OCI-LY3 (cell line): ENCODE measurements around the gene SESN3.

Experiments used
- H2AFZ ChIP-seq: fragments of 200-600, 300-600 bp; shearing (Covaris generic); 2 replicates; pipeline ENCODE4 v1.6.0; 2014; ENCODE audit warnings: antibody characterized with exemption, low read depth, low read length
- H3K27ac ChIP-seq: fragments of 200-600, 300-600 bp; sonication (generic); 2 replicates; pipeline ENCODE4 v1.5.1; 2014; ENCODE audit warnings: mild to moderate bottlenecking, low read length, moderate library complexity, mixed read lengths
- H3K27me3 ChIP-seq: fragments of 200-600, 300-600 bp; sonication (generic); 2 replicates; pipeline ENCODE4 v1.6.1; 2014; ENCODE audit warnings: low read depth, low read length, mixed read lengths
- H3K36me3 ChIP-seq: fragments of 200-600, 300-600 bp; sonication (generic); replicated peaks from 2 replicates; pipeline ENCODE3; 2014; ENCODE audit warnings: low read depth, low read length, mixed read lengths
- H3K4me1 ChIP-seq: fragments of 300-600, 200-600 bp; sonication (generic); 2 replicates; pipeline ENCODE4 v1.6.1; 2014; ENCODE audit warnings: low read length, mixed read lengths
- H3K4me2 ChIP-seq: fragments of 200-600, 300-600 bp; sonication (generic); 2 replicates; pipeline ENCODE4 v1.6.1; 2014; ENCODE audit warnings: low read length, mixed read lengths
- H3K4me3 ChIP-seq: fragments of 300-600, 200-600 bp; sonication (generic); 2 replicates; pipeline ENCODE4 v1.5.1; 2014; ENCODE audit warnings: antibody characterized with exemption, mild to moderate bottlenecking, low read length, moderate library complexity
- H3K79me2 ChIP-seq: fragments of 300-600, 200-600 bp; shearing (Covaris generic); 2 replicates; pipeline ENCODE4 v1.6.1; 2014; ENCODE audit warnings: mild to moderate bottlenecking, low read length, mixed read lengths
- H3K9ac ChIP-seq: fragments of 300-600, 200-600 bp; shearing (Covaris generic); 2 replicates; pipeline ENCODE4 v1.6.0; 2014; ENCODE audit warnings: mild to moderate bottlenecking, low read length, moderate library complexity
- H3K9me3 ChIP-seq: fragments of 200-600, 300-600 bp; shearing (Covaris generic); 2 replicates; pipeline ENCODE4 v1.6.1; 2014; ENCODE audit warnings: low read length, mixed read lengths; ENCODE audit not compliant: insufficient read depth
- H4K20me1 ChIP-seq: fragments of 200-600, 300-600 bp; sonication (generic); 2 replicates; pipeline ENCODE4 v1.6.1; 2016; ENCODE audit warnings: low read length, mixed read lengths; ENCODE audit not compliant: insufficient read depth
- EZH2phosphoT487 ChIP-seq: fragments of 200-600 bp; shearing (Covaris generic); IDR thresholded peaks from 2 replicates; pipeline ENCODE4 v1.6.1; 2018; ENCODE audit warnings: antibody characterized with exemption, mixed run types, low read depth
- TF ChIP-seq, protein P1 (sequence below): fragments of 200-600, 300-600 bp; sonication (generic); IDR thresholded peaks from 2 replicates; pipeline ENCODE4 v1.5.1; 2014; ENCODE audit warnings: antibody characterized with exemption, low read length, low read depth

The SESN3 gene

DNA sequence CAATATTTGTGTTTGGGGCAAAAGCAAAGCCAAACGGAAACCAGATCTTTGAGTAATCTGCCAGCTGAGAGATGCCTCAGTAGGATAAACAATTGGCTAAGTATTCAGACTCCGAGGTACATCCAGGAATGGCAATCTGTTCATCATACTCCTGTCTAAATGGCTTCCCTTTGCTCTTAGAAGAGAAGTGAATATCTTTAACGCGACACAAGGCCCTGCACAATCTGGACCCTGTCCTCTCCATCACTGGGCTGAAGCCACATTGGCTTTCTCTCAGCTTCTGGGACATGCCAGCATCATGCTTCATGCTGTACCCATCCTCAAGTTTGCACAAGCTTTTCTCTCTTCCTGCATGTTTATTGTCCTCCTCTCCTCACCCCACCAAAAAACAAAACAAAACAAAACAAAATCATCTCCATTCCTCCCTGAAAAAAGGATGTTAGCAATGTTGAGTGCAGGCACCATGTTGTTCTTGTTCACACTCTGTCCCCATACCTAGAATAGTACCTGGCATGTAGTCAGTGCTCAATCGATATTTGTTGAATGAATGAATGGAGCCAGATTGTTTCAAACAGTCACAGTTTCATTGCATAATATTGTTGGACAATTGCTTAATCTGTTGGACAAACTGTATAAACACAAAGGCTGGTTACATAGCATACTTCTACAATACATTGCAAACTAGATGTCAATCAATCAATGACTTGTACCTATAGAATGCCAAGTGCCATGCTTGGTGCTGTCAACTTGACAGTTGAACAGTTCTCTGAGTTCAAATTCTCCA is 38.2 kb upstream of the SESN3 start:
- Histone ChIP-seq H3K4me2 (no peak overlapping the region), H3K4me3 (no peak overlapping the region), H3K27ac (no peak overlapping the region), H3K9ac (no peak overlapping the region), H3K4me1 (no peaks in the 10 kb centered on the region), H3K9me3 (no peaks in the 10 kb centered on the region), H4K20me1 (no peaks in the 10 kb centered on the region), H2AFZ (no peak overlapping the region), H3K36me3 (no peaks in the 10 kb centered on the region), H3K27me3 (no peaks in the 10 kb centered on the region), H3K79me2 (no peaks in the 10 kb centered on the region)
- TF ChIP-seq EZH2phosphoT487, result no peak
- TF ChIP-seq, protein P1, sequence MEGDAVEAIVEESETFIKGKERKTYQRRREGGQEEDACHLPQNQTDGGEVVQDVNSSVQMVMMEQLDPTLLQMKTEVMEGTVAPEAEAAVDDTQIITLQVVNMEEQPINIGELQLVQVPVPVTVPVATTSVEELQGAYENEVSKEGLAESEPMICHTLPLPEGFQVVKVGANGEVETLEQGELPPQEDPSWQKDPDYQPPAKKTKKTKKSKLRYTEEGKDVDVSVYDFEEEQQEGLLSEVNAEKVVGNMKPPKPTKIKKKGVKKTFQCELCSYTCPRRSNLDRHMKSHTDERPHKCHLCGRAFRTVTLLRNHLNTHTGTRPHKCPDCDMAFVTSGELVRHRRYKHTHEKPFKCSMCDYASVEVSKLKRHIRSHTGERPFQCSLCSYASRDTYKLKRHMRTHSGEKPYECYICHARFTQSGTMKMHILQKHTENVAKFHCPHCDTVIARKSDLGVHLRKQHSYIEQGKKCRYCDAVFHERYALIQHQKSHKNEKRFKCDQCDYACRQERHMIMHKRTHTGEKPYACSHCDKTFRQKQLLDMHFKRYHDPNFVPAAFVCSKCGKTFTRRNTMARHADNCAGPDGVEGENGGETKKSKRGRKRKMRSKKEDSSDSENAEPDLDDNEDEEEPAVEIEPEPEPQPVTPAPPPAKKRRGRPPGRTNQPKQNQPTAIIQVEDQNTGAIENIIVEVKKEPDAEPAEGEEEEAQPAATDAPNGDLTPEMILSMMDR, result no peak

DNA sequence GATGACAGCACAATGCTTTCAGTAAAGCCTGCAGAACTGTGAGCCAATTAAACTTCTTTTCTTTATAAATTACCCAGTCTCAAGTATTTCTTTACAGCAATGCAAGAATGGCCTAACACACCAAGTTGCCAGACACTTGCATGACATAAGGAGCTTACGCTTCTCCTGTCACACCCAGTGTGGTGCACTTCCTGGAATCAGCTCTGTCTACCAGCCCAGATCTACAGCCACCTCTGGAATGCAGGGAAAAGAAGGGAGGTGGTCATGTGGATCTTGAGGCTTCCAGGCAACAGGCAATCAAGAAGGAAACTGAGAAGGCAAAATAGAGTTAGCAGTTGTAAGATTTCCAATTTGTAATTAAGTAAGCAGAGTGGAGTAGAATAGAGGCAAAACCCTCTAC is 37.4 kb upstream of the SESN3 start:
- Histone ChIP-seq H3K4me1 (no peaks in the 10 kb centered on the region), H3K4me2 (no peak overlapping the region), H3K36me3 (no peaks in the 10 kb centered on the region), H2AFZ (no peak overlapping the region), H3K27me3 (no peaks in the 10 kb centered on the region), H3K4me3 (no peak overlapping the region), H3K9ac (no peak overlapping the region), H4K20me1 (no peaks in the 10 kb centered on the region), H3K27ac (no peak overlapping the region), H3K9me3 (no peaks in the 10 kb centered on the region), H3K79me2 (no peaks in the 10 kb centered on the region)
- TF ChIP-seq, protein P1, result no peak
- TF ChIP-seq EZH2phosphoT487, result no peak

DNA sequence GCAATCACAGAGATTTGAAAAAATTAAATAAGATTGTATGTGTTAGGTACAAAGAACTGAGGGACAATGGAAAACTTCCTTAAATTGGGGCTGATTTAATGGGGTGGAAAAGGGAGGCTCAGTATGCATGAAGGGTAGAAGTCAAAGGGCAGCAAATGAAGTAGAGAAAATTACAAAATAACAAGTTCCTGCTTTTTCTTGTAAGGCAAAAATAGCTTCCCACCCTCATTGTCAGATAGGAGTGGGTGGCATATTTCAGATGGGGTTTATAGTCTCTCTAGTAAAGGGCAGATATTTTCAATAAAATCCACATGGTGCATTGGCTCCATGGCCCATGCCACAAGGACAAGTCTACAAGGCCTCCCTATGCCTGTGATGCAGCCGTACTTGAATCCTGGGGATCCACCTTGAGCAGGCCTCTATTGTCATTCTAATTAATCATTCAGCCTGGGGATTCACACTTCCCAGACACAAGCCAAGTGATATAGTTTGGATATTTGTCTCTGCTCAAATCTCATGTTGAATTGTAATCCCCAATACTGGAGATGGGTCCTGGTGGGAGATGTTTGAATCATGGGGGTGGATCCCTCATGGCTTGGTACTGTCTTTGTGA is 36.7 kb upstream of the SESN3 start:
- no peak overlapping the region for H2AFZ ChIP-seq
- H3K27ac ChIP-seq, result no peak overlapping the region
- H3K4me3 ChIP-seq, result no peak overlapping the region
- H3K9ac ChIP-seq, result no peak overlapping the region
- H3K4me1 ChIP-seq, result no peaks in the 10 kb centered on the region
- H4K20me1 ChIP-seq, result no peaks in the 10 kb centered on the region
- no peaks in the 10 kb centered on the region for H3K79me2 ChIP-seq
- H3K9me3 ChIP-seq, result no peaks in the 10 kb centered on the region
- no peak overlapping the region for H3K4me2 ChIP-seq
- TF ChIP-seq EZH2phosphoT487, result no peak
- TF ChIP-seq, protein P1, result no peak
- no peaks in the 10 kb centered on the region for H3K36me3 ChIP-seq
- H3K27me3 ChIP-seq, result no peaks in the 10 kb centered on the region

DNA sequence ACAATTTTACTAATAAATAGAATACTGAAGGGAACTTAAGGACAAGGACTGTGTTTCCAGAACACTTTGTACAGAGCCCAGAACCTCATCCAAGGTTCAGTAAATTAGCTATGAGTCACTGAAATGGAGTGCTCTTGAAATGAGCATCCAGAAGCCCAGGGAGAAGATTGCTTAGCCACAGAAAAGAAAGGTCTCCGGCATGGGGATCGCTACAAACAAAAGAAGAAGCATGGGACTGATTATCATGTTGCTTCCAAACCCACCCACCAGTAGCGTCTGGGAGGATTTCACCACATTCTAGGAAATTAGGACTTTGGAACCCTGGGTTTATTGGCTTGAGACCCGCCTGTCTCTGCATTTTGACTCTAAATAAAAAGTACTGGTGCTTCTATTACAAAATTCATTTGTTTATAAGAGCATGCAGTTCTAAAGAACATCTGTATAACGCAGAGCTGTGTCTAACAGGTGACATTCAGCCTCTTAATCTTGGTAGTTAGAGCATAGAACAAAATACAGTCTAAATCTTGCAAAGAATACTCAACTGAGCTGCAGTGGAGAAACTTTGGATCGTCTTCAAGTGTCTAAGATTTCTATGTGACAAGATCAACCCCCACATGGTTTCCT is 35.9 kb upstream of the SESN3 start:
- Histone ChIP-seq H3K9ac (no peak overlapping the region), H3K79me2 (no peaks in the 10 kb centered on the region), H4K20me1 (no peaks in the 10 kb centered on the region), H3K4me2 (no peak overlapping the region), H3K36me3 (no peaks in the 10 kb centered on the region), H3K27ac (no peak overlapping the region), H3K9me3 (no peaks in the 10 kb centered on the region), H3K4me3 (no peak overlapping the region), H3K4me1 (no peaks in the 10 kb centered on the region), H2AFZ (no peak overlapping the region), H3K27me3 (no peaks in the 10 kb centered on the region)
- no peak for TF ChIP-seq EZH2phosphoT487
- TF ChIP-seq, protein P1, result no peak
